ENCODE measurements around the gene IL11. TPM values are rescaled to one million over a fixed set of nuclear protein-coding genes. Genes with fewer than 3 reads are reported as not detected.

IL11 gene
- total RNA-seq, 6 experiments from 2014 or later: not detected

DNA sequence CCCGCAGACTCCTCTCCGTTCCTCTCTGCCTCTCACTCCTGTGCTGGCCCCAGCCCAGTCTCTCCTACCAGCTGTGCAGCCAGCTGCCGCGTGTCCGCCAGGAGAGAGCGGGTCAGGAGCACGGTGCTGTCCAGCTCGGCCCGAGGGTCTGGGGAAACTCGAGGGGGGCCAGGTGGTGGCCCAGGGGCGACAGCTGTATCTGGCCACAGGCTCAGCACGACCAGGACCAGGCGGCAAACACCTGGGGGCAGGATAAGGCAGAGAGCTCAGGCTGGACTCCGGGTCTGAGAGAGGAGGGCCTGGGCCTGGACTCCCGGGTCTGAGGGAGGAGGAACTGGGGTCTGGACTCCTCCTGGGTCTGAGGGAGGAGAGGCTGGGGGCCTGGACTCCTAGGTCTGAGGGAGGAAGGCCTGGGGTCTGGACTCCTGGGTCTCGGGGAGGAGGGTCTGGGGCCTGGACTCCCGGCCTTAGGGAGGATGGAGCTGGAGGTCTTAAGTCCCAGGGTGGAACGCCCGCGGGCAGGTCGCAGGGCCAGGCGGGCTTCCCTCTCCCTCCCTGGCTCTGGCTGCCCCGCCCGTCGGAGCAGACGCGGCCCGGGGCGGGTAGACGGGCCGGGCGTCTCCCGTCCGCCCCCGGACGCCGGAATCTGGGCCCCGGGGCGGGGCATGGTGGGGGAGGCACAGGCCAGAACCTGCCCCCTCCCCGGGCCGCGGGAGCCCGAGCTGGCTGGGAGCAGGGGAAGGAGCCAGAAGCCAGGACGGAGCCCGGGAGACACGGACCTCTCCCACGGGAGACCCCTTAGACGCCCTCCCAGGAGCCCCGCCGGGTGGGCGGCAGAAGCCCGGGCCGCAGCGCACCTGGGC is 1.3 kb downstream of the IL11 start:
- ATAC-seq (peak; percentile 6 to 55 (median 29)), DNase-seq (no peak)
- WGBS (ENCODE audit: insufficient coverage, low coverage, low lambda C conversion rate, missing lambda C conversion rate): 0% methylated on average over 8 of the region's 54 CpGs
- no peaks in the 10 kb centered on the region for H3K4me1 ChIP-seq
- no peaks in the 10 kb centered on the region for H3K36me3 ChIP-seq
- peaks cover 0 to 15% of the 10 kb centered on the region in 2 donors for H3K27me3 ChIP-seq
- TF ChIP-seq POLR2A (IDR thresholded peaks at IDR 0.05): no peak
- TF ChIP-seq, protein P1, sequence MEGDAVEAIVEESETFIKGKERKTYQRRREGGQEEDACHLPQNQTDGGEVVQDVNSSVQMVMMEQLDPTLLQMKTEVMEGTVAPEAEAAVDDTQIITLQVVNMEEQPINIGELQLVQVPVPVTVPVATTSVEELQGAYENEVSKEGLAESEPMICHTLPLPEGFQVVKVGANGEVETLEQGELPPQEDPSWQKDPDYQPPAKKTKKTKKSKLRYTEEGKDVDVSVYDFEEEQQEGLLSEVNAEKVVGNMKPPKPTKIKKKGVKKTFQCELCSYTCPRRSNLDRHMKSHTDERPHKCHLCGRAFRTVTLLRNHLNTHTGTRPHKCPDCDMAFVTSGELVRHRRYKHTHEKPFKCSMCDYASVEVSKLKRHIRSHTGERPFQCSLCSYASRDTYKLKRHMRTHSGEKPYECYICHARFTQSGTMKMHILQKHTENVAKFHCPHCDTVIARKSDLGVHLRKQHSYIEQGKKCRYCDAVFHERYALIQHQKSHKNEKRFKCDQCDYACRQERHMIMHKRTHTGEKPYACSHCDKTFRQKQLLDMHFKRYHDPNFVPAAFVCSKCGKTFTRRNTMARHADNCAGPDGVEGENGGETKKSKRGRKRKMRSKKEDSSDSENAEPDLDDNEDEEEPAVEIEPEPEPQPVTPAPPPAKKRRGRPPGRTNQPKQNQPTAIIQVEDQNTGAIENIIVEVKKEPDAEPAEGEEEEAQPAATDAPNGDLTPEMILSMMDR (IDR thresholded peaks at IDR 0.05): no peak
- H3K27ac ChIP-seq: no peak overlapping the region
- no peaks in the 10 kb centered on the region for H3K9me3 ChIP-seq
- H3K4me3 ChIP-seq: no peak overlapping the region
- intact Hi-C loops (cut with DNase I): no loop called here

DNA sequence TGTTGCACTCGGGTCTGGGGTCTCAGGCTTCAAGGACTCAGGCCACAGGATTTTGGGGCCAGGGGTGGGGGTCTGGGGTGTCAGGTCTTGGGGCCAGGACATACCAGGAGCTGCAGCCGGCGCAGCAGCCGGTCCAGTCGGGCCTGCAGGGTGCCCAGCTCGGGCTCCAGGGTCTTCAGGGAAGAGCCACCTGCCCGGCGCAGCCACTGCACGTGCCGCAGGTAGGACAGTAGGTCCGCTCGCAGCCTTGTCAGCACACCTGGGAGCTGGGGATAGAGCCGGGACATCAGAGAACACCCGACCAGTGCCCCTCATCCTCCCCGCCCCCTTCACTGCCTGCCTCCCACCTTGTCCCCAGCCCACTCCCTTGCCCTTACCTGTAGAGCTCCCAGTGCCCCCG is 2.2 kb downstream of the IL11 start:
- H3K4me3 ChIP-seq: no peak overlapping the region
- DNase-seq: no peak
- no peaks in the 10 kb centered on the region for H3K9me3 ChIP-seq
- H3K27ac ChIP-seq: no peak overlapping the region
- peaks cover 0 to 15% of the 10 kb centered on the region in 2 donors for H3K27me3 ChIP-seq
- no peaks in the 10 kb centered on the region for H3K36me3 ChIP-seq
- intact Hi-C loops (cut with DNase I): no loop called here
- ATAC-seq: no peak
- no CpG with 5 or more reads among the region's 16 CpGs for WGBS (ENCODE audit: insufficient coverage, low coverage, low lambda C conversion rate, missing lambda C conversion rate)
- TF ChIP-seq, protein P1 (IDR thresholded peaks at IDR 0.05): no peak
- no peak for TF ChIP-seq POLR2A (IDR thresholded peaks at IDR 0.05)
- H3K4me1 ChIP-seq: no peaks in the 10 kb centered on the region

DNA sequence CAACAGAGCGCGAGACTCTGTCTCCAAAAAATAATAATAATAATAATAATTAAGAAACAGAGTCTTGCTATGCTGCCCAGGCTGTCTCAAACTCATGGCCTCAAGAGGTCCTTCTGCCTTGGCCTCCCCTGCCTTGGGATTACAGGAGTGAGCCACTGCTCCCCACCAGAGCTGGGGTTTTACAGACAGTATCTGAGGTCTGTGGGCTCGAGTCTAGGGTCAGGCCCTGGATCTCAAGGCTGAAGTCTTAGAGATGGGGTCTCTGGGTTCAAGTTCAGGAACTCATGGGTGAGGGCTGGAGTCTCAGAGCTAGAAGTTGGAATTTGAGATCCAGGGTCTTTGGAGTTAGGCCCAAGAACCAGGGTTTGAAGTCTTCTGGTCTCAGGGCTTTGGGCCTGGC is 3.5 kb downstream of the IL11 start:
- intact Hi-C loops (cut with DNase I): no loop called here
- H3K4me3 ChIP-seq: no peak overlapping the region
- H3K4me1 ChIP-seq: no peaks in the 10 kb centered on the region
- H3K36me3 ChIP-seq: no peaks in the 10 kb centered on the region
- ATAC-seq (no peak), DNase-seq (no peak)
- H3K27me3 ChIP-seq: peaks cover 0 to 13% of the 10 kb centered on the region in 2 donors
- H3K9me3 ChIP-seq: no peaks in the 10 kb centered on the region
- no peak overlapping the region for H3K27ac ChIP-seq
- TF ChIP-seq, protein P1 (IDR thresholded peaks at IDR 0.05): no peak
- no peak for TF ChIP-seq POLR2A (IDR thresholded peaks at IDR 0.05)
- 92% methylated on average over 2 of the region's 3 CpGs for WGBS (ENCODE audit: insufficient coverage, low coverage, low lambda C conversion rate, missing lambda C conversion rate)

DNA sequence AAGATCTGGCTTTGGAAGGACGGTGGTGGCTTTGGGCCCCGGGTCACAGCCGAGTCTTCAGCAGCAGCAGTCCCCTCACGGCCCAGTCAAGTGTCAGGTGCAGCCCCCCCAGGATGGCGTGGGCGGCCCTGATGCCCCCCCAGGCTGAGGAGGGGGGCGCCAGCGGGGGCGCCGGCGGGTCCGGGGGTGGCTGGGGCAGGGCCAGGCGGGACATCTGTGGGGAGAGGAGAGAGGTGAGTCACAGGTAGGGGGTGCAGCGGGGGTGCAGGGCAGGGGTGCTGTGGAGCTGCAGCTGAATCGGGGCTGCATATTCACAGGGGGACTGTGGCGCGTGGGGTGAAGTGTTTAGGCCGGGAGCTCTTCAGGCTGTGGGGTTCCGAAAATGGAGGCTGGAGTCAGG is 4.3 kb downstream of the IL11 start:
- H3K4me3 ChIP-seq: no peak overlapping the region
- no peaks in the 10 kb centered on the region for H3K4me1 ChIP-seq
- no peaks in the 10 kb centered on the region for H3K9me3 ChIP-seq
- DNase-seq (no peak), ATAC-seq (no peak)
- WGBS (ENCODE audit: insufficient coverage, low coverage, low lambda C conversion rate, missing lambda C conversion rate): 89% methylated on average over 3 of the region's 19 CpGs
- TF ChIP-seq POLR2A (IDR thresholded peaks at IDR 0.05): no peak
- TF ChIP-seq, protein P1 (IDR thresholded peaks at IDR 0.05): no peak
- H3K36me3 ChIP-seq: no peaks in the 10 kb centered on the region
- H3K27ac ChIP-seq: no peak overlapping the region
- intact Hi-C loops (cut with DNase I): no loop called here
- peaks cover 0 to 5% of the 10 kb centered on the region in 2 donors for H3K27me3 ChIP-seq
